BJ (cell line): Measurements from ENCODE around the gene ACTR5. TPM values are rescaled to one million over a fixed set of nuclear protein-coding genes. Genes with fewer than 3 reads are reported as not detected.
A peak's percentile ranks its signal among the peaks of the same experiment; 100 is the strongest.

Experiments
- CTCF ChIA-PET: fragments of 350-600 bp; formaldehyde crosslinking; extraction: SDS; loops from one replicate; lab custom pipeline; 2021; ENCODE audit warnings: antibody characterized with exemption, inconsistent platforms; lab: Yijun Ruan, JAX
- POLR2A ChIA-PET: fragments of 300-600 bp; sonication (Branson Sonifier 250); formaldehyde crosslinking; extraction: SDS; loops from one replicate; lab custom pipeline; 2021; ENCODE audit warnings: antibody characterized with exemption; lab: Charles Lee
- DNase-seq: peaks from one replicate; pipeline ENCODE4 v3.0.0-alpha.2; 2011; ENCODE audit warnings: low read depth
- H3K27me3 ChIP-seq: 2 replicates; pipeline ENCODE4 v1.6.0; 2011; ENCODE audit warnings: low read length; ENCODE audit not compliant: control insufficient read depth, insufficient read depth
- H3K36me3 ChIP-seq: 2 replicates; pipeline ENCODE4 v1.5.1; 2011; ENCODE audit warnings: low read length; ENCODE audit not compliant: control insufficient read depth, insufficient read depth
- H3K4me3 ChIP-seq: 2 replicates; pipeline ENCODE4 v1.5.1; 2011; ENCODE audit warnings: low read depth, mild to moderate bottlenecking, control low read depth, low read length
- polyA plus RNA-seq: library from polyadenylated mRNA; depleted of rRNA; stranded (reverse); fragments of >200 nt; gene quantifications from 2 replicates; pipeline ENCODE4 v1.2.3, GENCODE V29; 2011
- TF ChIP-seq, protein P1 (sequence below): IDR thresholded peaks from 2 replicates; pipeline ENCODE4 v1.5.1; 2011; ENCODE audit warnings: low read depth, mild to moderate bottlenecking, control low read depth, inconsistent platforms, low read length, moderate library complexity; ENCODE audit not compliant: insufficient read depth

ACTR5 gene
- polyA plus RNA-seq, 1 experiment = 5.4 TPM

DNA sequence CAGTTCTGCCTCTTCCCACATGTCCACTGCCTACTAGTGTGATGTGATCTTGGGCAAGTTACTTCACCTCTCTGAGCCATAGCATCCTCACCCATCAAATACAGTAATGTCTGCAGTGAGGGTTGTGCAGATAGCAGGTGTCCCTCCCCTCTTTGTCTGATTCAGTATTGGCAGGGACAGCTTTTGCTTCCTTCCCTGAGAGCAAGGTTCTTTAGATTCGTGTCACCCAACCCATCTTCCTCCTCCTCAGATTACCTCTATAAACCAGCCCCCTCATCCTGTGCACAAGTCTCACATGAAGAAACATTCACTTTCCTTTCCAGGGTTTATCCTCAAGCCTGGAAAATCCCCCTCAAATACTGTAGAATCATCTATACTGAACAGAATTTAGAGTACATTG is 15.4 kb downstream of the ACTR5 start:
- peaks cover 4% of the 10 kb centered on the region for H3K36me3 ChIP-seq
- ChIA-PET POLR2A (no interaction called here), CTCF (interaction anchor here (1.0 to 1.5 kb wide), 2 partner anchors 12 to 33 kb away, joined by 3 to 4 read pairs; no protein-coding TSS in a partner anchor)
- H3K4me3 ChIP-seq = no peak overlapping the region
- H3K27me3 ChIP-seq = no peaks in the 10 kb centered on the region
- no peak for DNase-seq
- TF ChIP-seq, protein P1, sequence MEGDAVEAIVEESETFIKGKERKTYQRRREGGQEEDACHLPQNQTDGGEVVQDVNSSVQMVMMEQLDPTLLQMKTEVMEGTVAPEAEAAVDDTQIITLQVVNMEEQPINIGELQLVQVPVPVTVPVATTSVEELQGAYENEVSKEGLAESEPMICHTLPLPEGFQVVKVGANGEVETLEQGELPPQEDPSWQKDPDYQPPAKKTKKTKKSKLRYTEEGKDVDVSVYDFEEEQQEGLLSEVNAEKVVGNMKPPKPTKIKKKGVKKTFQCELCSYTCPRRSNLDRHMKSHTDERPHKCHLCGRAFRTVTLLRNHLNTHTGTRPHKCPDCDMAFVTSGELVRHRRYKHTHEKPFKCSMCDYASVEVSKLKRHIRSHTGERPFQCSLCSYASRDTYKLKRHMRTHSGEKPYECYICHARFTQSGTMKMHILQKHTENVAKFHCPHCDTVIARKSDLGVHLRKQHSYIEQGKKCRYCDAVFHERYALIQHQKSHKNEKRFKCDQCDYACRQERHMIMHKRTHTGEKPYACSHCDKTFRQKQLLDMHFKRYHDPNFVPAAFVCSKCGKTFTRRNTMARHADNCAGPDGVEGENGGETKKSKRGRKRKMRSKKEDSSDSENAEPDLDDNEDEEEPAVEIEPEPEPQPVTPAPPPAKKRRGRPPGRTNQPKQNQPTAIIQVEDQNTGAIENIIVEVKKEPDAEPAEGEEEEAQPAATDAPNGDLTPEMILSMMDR = no peak

DNA sequence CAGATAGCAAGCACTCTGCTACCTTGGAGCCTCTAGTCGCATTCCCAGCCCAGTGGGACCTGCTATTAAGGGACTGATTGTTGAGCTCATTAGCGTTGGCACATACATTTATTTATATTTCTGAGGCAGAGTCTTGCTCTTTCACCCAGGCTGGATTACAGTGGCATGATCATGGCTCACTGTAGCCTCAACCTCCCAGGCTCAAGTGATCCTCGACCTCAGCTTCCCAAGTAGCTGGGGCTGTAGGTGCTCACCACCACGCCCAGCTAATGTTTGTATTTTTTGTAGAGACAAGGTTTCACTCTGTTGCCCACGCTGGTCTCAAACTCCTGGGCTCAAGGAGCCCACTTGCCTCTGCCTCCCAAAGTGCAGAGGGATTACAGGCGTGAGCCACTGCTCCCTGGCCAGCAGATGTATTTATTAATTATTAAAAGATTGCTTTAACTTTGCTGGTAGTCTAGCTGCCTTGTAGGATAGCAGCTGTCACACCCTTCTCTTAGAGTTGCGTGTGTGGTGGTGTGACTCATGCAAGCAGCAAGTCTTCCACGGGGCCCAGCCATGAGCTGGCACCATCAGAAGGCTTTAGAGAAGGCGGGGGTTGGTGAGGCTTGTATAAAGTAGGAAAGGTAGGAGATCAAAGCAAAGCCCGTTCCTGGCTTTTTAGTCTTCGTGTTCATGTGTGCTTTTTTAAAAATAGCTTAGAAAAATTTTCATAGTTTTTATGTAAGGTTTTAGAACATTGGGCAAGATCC is 16.5 kb downstream of the ACTR5 start:
- no peaks in the 10 kb centered on the region for H3K27me3 ChIP-seq
- H3K4me3 ChIP-seq = no peak overlapping the region
- peaks cover 4% of the 10 kb centered on the region for H3K36me3 ChIP-seq
- CTCF ChIA-PET = no interaction called here
- peak; percentile 28 for DNase-seq
- TF ChIP-seq, protein P1 = no peak
- POLR2A ChIA-PET = no interaction called here

DNA sequence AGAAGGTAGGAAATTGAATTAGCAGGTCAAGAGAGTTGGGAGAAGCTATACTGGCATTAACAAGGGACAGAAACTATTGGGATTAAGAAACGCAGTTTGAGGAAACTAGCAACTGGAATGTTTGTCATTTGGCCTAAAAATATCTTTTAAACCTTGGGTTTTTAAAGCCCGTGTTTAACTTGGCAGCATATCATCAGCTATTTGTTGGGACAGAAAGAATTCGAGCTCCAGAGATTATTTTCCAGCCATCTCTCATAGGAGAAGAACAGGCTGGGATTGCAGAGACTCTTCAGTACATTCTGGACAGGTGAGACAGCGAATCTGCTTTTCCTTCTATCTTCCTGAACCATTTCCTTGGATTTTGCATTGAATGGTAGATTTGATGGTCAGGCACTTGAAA is 17.8 kb downstream of the ACTR5 start:
- Histone ChIP-seq H3K36me3 (peaks cover 3% of the 10 kb centered on the region), H3K27me3 (no peaks in the 10 kb centered on the region), H3K4me3 (no peak overlapping the region)
- no peak for DNase-seq
- CTCF ChIA-PET = interaction anchor here (1.1 kb wide), 1 partner anchor 14 kb away, joined by 5 read pairs; no protein-coding TSS in a partner anchor
- POLR2A ChIA-PET = no interaction called here
- TF ChIP-seq, protein P1 = no peak

DNA sequence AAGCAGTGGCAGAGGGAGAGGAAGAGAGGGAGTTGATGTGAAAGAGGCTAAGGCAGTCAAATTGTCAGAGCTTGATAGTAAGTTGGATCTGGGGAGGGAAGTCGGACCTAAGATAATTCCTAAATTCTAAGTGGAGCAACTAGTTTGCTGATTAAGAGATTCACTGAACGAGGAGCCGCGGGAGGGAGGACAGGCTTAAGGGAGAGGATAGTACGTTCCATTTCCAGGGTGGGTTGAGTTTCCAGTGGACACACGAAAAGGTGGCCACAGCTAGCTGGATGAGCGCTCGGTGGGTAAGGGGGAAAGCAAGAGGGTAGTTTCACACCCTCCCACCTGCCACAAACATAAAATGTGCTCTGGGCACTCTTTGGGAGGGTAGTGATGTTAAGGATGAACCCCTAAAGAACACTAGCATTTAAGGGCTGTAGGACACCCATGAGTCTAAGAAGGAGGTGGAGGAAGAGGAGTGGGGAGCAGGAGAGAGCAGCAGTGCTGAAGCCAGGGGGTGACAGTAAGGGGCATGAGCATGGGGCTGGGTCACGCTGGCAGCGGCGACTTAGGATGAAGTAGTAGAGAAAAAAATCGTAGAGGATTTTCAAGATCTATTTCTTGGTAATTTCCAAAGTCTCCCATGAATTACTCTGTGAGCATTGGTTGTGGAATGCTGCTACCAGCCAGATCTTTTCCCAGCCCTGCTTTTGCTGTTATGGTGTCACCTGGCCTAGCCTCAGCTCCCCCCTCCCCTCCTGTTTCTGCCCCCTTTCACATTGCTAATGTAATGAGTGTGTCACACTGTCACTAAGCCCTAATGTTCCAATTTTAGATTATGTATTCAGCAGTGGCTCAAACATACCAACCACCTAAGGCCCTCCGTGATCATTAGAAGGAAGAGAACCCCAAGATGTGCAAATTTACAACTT is 21.4 kb downstream of the ACTR5 start:
- CTCF ChIA-PET = interaction anchor here (1.1 to 2.3 kb wide), 2 partner anchors 18 to 43 kb away, joined by 3 to 8 read pairs; no protein-coding TSS in a partner anchor
- peaks cover 9% of the 10 kb centered on the region for H3K36me3 ChIP-seq
- no peak for DNase-seq
- TF ChIP-seq, protein P1 = no peak
- no peak overlapping the region for H3K4me3 ChIP-seq
- H3K27me3 ChIP-seq = no peaks in the 10 kb centered on the region
- POLR2A ChIA-PET = no interaction called here

DNA sequence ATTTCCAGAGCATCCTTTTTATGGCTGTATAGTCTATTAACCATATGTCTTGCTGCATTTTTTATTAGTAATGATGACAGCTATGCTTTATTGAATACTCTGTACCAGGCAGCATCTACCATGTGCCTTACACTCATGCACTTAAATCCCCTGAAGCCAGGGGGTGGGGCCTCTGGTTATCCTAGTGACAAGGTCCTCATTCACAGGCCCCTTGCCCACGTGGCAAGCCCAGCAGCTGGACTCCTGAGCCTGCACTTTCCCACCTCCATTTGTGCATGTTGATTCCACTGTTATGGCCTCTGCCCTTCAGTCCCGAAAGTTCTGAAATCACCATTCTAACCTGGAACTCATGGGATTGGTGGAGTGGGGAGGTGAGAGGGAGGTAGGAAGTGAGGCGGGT is 22.3 kb downstream of the ACTR5 start:
- H3K4me3 ChIP-seq = no peak overlapping the region
- ChIA-PET CTCF (interaction anchor here (1.1 kb wide), 1 partner anchor 44 kb away, joined by 3 read pairs; no protein-coding TSS in a partner anchor), POLR2A (no interaction called here)
- TF ChIP-seq, protein P1 = no peak
- H3K36me3 ChIP-seq = peaks cover 9% of the 10 kb centered on the region
- no peak for DNase-seq
- no peaks in the 10 kb centered on the region for H3K27me3 ChIP-seq
